Measurements from ENCODE around the gene KRT40.

- no peak for TF ChIP-seq CTCF (conservative IDR thresholded peaks at IDR 0.05)
- TF ChIP-seq EZH2 (IDR thresholded peaks at IDR 0.05; ENCODE audit: low read depth): no peak
Measured at GRCh38 chr17:41026715-41027471, 42.8 kb upstream of the KRT40 start, which contains the start of gene KRTAP1-5.
